Uterus (tissue), 4 donors: ENCODE results near the gene ERCC6L2. TPM values are rescaled to one million over a fixed set of nuclear protein-coding genes. Genes with fewer than 3 reads are reported as not detected.
A peak's percentile ranks its signal among the peaks of the same experiment; 100 is the strongest.

Source experiments
- DNase-seq, 2 donors: peaks; one replicate each; pipeline ENCODE4 v3.0.0-alpha.2; 2019 to 2020
- H3K27ac ChIP-seq, 2 donors: fragments of 200-600 bp; sonication (generic); 1 replicate in 1 of 2; 2 replicates in 1 of 2; pipeline ENCODE4 v1.5.1; 2016 to 2018
- H3K27me3 ChIP-seq, 2 donors: fragments of 200-600 bp; sonication (generic); one replicate each; pipeline ENCODE4 v1.5.1; 2018 to 2019; ENCODE audit warnings: control low read depth in 1 of 2
- H3K36me3 ChIP-seq, 2 donors: fragments of 200-600 bp; sonication (generic); one replicate each; pipeline ENCODE4 v1.5.1; 2019; ENCODE audit warnings: control low read depth in 1 of 2
- H3K4me1 ChIP-seq, 2 donors: fragments of 200-600 bp; sonication (generic); one replicate each; pipeline ENCODE4 v1.5.1; 2018 to 2019; ENCODE audit warnings: control low read depth in 1 of 2
- H3K4me3 ChIP-seq, 2 donors: fragments of 200-600 bp; sonication (generic); 1 replicate in 1 of 2; 2 replicates in 1 of 2; pipeline ENCODE4 v1.5.1; 2018 to 2019; ENCODE audit warnings: mild to moderate bottlenecking in 1 of 2
- H3K9me3 ChIP-seq, 2 donors: fragments of 200-600 bp; sonication (generic); one replicate each; pipeline ENCODE4 v1.5.1; 2019; ENCODE audit warnings: control low read depth in 1 of 2
- CTCF ChIP-seq, 4 experiments: fragments of 200-600 bp in 2 of 4; fragments of 450-650 bp in 2 of 4; sonication (generic) in 2 of 4; IDR thresholded peaks; one replicate each; pipeline ENCODE4 v1.5.1; 2016 to 2019; ENCODE audit warnings: antibody characterized with exemption in 4 of 4, mild to moderate bottlenecking in 2 of 4, moderate library complexity in 1 of 4
- POLR2A ChIP-seq, 2 donors: fragments of 450-650 bp; IDR thresholded peaks; one replicate each; pipeline ENCODE4 v1.6.1; 2016; ENCODE audit warnings: antibody characterized with exemption in 2 of 2, mild to moderate bottlenecking in 1 of 2, moderate library complexity in 1 of 2
- intact Hi-C: fragments of 100-400 bp; cut with DNase I; formaldehyde crosslinking; loops from one replicate; pipeline ENCODE4 v1.15.1; 2023; ENCODE audit warnings: low total_unique reads
- total RNA-seq, 4 donors: library from RNA; depleted of rRNA in 3 of 4; stranded (reverse); fragments of >200 nt in 3 of 4; gene quantifications; one replicate each; pipeline versions ENCODE4 v1.1.0 to v1.2.4, GENCODE V29; 2014 to 2023
- donor health status: DM: yes; HTN: yes; CAD: no.

The ERCC6L2 gene
- total RNA-seq, 4 donors from 2014 or later: 28.8 to 176 (median 60.4) TPM

GRCh38 chr9:95864852-95865580 lies 10.5 kb upstream of the ERCC6L2 start:
- no peak overlapping the region for H3K27ac ChIP-seq
- H3K4me3 ChIP-seq: no peak overlapping the region
- H3K4me1 ChIP-seq: no peaks in the 10 kb centered on the region
- H3K9me3 ChIP-seq: peaks cover 0 to 8% of the 10 kb centered on the region in 2 donors
- TF ChIP-seq CTCF (IDR thresholded peaks at IDR 0.05) (no peak), POLR2A (IDR thresholded peaks at IDR 0.05) (no peak)
- intact Hi-C loops: no loop called here
- no peaks in the 10 kb centered on the region for H3K27me3 ChIP-seq
- DNase-seq: no peak
- H3K36me3 ChIP-seq: no peaks in the 10 kb centered on the region

GRCh38 chr9:95870352-95870751 lies 5.1 kb upstream of the ERCC6L2 start:
- intact Hi-C loops: no loop called here

GRCh38 chr9:95870906-95871305 lies 4.6 kb upstream of the ERCC6L2 start:
- H3K27me3 ChIP-seq: no peaks in the 10 kb centered on the region
- H3K4me3 ChIP-seq: no peak overlapping the region
- H3K36me3 ChIP-seq: no peaks in the 10 kb centered on the region
- TF ChIP-seq POLR2A (IDR thresholded peaks at IDR 0.05): no peak
- no peak for TF ChIP-seq CTCF (IDR thresholded peaks at IDR 0.05)
- intact Hi-C loops: no loop called here
- H3K4me1 ChIP-seq: no peaks in the 10 kb centered on the region
- no peaks in the 10 kb centered on the region for H3K9me3 ChIP-seq
- no peak overlapping the region for H3K27ac ChIP-seq
- no peak for DNase-seq

More at GRCh38 chr9:95870352-95870751, 5.1 kb upstream of the ERCC6L2 start:
- Histone ChIP-seq H3K9me3 (no peaks in the 10 kb centered on the region), H3K4me1 (no peaks in the 10 kb centered on the region), H3K27ac (no peak overlapping the region), H3K27me3 (no peaks in the 10 kb centered on the region), H3K36me3 (no peaks in the 10 kb centered on the region), H3K4me3 (no peak overlapping the region)
- DNase-seq: no peak
- TF ChIP-seq CTCF (IDR thresholded peaks at IDR 0.05) (no peak), POLR2A (IDR thresholded peaks at IDR 0.05) (no peak)

- TF ChIP-seq POLR2A (IDR thresholded peaks at IDR 0.05) (no peak), CTCF (IDR thresholded peaks at IDR 0.05) (no peak)
- H3K4me3 ChIP-seq: peak overlapping the region in 1 of 2 donors; percentile 97
These were observed 1.0 kb upstream of the ERCC6L2 start for GRCh38 chr9:95874303-95874988.

GRCh38 chr9:95874989-95875304 lies 544 bp upstream of the ERCC6L2 start:
- Histone ChIP-seq H3K4me1 (no peaks in the 10 kb centered on the region), H3K4me3 (peak overlapping the region in 1 of 2 donors; percentile 97), H3K27me3 (no peaks in the 10 kb centered on the region), H3K27ac (peak overlapping the region; percentile 99 to 100), H3K9me3 (no peaks in the 10 kb centered on the region), H3K36me3 (no peaks in the 10 kb centered on the region)
- peak; percentile 45 to 49 for DNase-seq
- intact Hi-C loops: no loop called here
- TF ChIP-seq POLR2A (IDR thresholded peaks at IDR 0.05) (no peak), CTCF (IDR thresholded peaks at IDR 0.05) (no peak)

More at GRCh38 chr9:95874303-95874988, 1.0 kb upstream of the ERCC6L2 start:
- intact Hi-C loops: no loop called here
- H3K36me3 ChIP-seq: no peaks in the 10 kb centered on the region
- H3K4me1 ChIP-seq: no peaks in the 10 kb centered on the region
- no peak for DNase-seq
- no peaks in the 10 kb centered on the region for H3K9me3 ChIP-seq
- H3K27me3 ChIP-seq: no peaks in the 10 kb centered on the region
- H3K27ac ChIP-seq: peak overlapping the region; percentile 99 to 100
